ENCODE results near the gene ABCA8.
"Not testable (repeated sequence)": the region's sequence is repeated elsewhere in the genome, so short reads cannot be mapped to it uniquely, and the experiment has no call there.

The ABCA8 gene

DNA sequence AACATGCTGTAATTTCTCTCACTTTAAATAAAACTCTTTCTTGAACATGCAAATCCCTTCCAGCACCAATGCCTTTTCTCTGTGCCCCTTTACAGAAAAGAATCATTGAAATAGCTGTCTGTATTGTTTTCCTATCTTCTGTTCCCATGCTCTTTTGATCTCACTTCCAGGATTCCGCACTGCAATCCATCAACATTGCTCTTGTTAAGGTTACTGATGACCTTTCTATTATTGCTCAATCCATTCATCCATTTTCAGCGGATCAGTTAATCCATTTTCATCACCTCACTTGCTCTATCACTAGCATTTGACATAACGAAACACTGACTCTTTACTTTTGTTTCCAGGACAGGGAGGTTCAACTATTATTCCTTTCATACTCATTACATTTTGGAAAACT, 130.5 kb downstream of the ABCA8 start:
- TF ChIP-seq, protein P1, sequence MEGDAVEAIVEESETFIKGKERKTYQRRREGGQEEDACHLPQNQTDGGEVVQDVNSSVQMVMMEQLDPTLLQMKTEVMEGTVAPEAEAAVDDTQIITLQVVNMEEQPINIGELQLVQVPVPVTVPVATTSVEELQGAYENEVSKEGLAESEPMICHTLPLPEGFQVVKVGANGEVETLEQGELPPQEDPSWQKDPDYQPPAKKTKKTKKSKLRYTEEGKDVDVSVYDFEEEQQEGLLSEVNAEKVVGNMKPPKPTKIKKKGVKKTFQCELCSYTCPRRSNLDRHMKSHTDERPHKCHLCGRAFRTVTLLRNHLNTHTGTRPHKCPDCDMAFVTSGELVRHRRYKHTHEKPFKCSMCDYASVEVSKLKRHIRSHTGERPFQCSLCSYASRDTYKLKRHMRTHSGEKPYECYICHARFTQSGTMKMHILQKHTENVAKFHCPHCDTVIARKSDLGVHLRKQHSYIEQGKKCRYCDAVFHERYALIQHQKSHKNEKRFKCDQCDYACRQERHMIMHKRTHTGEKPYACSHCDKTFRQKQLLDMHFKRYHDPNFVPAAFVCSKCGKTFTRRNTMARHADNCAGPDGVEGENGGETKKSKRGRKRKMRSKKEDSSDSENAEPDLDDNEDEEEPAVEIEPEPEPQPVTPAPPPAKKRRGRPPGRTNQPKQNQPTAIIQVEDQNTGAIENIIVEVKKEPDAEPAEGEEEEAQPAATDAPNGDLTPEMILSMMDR (conservative IDR thresholded peaks at IDR 0.05; ENCODE audit: low read depth, low read length) = no peak
- no peak overlapping the region for H3K4me3 ChIP-seq (ENCODE audit: low read length)
- no peak for DNase-seq (ENCODE audit: low read depth)

DNA sequence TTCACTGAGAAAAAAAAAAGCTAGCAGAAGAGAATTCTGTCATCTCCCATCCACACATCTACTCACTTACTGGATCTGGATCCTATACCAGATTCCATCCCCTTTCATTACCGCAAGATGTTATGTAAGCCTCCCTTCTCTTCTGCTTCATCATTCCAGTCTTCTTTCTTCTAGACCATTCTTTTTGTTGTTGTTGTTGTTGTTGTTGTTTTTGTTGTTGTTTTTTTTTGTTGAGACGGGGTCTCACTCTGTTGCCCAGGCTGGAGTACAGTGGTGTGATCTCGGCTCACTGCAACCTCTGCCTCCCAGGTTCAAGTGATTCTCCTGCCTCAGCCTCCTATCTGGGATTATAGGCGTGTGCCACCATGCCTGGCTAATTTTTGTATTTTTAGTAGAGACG, 131.0 kb downstream of the ABCA8 start:
- DNase-seq (ENCODE audit: low read depth); H3K4me3 ChIP-seq (ENCODE audit: low read length): not testable (repeated sequence)

DNA sequence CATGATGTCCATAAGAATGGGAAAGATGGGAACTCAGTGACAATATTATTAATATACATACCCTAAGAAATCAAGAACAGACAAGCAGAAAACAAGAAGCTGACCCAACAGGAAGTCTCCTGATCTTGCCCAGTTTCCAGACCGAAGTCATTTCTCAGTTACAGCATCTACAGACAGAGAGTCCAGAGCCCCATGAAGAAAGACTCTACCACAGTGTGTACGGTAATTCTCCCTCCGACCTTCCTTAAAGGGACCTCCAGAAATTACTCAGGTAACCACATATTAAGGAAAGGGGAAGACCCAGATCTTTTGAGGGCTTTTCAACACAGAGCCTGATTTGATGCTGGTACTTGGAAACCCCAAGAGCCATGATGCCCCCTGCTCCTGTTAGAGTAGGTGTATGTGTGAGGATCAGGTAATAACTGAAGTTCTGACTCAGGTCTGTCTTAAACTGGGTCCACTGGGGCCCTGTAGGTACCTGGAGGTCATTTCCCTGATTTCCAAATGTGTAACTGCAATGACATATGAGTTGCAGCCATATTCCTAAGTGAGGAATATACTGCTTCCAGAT, 132.4 kb downstream of the ABCA8 start:
- no peak for DNase-seq (ENCODE audit: low read depth)
- no peak overlapping the region for H3K4me3 ChIP-seq (ENCODE audit: low read length)
- TF ChIP-seq, protein P1 (conservative IDR thresholded peaks at IDR 0.05; ENCODE audit: low read depth, low read length) = no peak

DNA sequence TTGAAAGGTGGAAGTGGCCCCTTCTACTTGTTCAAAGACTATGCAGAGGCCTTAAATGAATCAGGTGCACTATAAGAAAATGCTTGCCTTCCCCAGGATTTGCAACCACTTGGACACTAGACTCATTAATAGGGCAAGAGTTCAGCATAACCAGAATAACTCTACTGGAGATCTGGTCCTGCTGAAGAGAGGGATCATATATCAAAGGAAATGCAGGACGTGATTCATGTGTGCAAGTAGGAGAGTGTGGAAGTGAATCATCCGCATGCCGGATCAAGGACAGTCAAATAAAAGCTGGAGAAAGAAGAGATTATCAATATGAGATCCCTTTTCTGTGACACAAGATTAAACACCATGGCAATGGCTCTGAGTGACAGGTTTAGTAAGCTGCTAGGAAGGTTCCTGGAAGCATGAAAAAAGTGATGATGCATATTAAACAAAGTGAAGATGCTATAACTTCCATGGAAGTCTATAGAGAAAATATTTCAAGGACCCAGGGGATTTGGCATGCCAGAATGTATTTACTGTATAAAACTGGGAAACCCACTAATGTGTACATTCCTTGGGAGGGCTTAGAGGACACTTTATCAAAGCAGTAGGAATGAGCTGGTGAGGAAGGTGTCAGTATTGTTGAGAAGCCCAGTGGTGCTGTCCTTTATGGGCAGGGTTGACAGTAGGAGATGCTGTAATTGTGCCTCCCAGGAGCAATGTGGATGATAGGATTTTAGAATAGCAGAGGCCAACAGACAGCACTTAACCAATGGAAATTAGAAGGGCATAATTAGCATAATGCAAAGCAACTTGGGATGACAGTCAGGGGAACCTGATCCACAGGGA, 133.1 kb downstream of the ABCA8 start:
- TF ChIP-seq, protein P1 (conservative IDR thresholded peaks at IDR 0.05; ENCODE audit: low read depth, low read length) = no peak
- DNase-seq (ENCODE audit: low read depth) = peak; percentile 79
- H3K4me3 ChIP-seq (ENCODE audit: low read length) = no peak overlapping the region

DNA sequence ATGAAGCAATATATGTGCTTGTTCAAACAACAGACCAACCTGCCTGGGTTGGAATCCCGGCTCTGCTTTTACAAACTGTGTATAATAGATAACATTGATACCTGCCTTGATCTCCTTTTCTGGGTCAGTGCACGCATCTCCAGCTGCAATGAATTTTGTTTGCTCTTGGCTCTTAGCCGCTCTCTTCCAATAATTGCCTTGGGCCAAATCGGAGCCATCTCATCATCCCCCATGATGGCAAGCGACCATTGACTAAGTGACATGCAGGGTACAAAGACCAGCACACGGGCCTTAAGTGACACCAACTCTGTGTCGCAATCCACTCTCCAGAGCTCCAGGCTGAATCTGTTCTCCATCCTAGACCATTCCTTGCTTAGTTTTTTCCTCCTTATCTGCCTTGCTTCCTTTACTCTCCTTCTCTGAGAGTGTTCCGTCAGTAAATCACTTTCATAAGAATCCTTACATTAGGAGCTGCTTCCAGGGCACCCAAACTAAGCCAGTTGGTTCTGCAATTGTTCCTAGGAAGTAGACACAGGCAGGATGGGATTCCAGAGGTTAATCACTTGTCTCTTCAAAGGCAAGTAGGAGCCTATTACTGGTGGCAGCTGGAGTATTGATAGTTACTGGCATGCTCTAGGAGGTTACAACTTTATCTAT, 134.2 kb downstream of the ABCA8 start:
- DNase-seq (ENCODE audit: low read depth) = no peak
- no peak overlapping the region for H3K4me3 ChIP-seq (ENCODE audit: low read length)
- TF ChIP-seq, protein P1 (conservative IDR thresholded peaks at IDR 0.05; ENCODE audit: low read depth, low read length) = no peak

DNA sequence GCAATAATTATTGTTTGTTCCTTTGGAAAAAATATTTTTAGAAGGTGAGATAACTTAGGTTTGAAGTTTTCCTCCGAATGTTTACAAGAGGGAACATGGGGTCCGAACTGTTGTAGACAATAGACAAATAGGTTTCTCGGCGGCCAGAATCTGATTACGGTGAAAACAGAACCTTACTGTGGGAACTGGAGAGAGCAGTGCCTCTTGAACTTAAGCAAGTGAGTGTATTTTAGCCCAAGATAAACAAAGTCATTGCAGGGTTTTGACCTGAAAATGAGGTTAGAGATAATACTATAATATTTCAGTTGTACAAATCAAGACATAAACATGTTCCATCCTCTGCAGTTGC, 134.7 kb downstream of the ABCA8 start:
- TF ChIP-seq, protein P1 (conservative IDR thresholded peaks at IDR 0.05; ENCODE audit: low read depth, low read length) = no peak
- no peak for DNase-seq (ENCODE audit: low read depth)
- no peak overlapping the region for H3K4me3 ChIP-seq (ENCODE audit: low read length)

DNA sequence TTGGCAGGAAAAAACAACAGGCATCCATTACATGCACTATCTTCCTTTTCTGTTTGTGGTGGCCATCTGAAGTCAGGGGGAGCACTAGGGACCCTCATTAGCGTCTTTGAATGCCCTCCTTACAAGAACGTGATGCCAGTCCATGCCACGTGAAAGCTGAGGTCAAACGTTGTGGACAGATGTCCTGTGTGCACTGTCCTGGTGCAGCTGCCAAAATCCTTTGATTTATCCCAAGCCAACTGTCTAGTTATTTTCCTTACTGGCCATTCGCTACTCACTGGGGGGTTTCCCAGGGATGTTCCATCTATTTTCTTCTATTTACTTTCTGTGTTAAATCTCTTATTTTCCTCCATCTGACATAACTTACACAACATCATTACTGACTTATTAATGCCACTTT, 135.7 kb downstream of the ABCA8 start:
- TF ChIP-seq, protein P1 (conservative IDR thresholded peaks at IDR 0.05; ENCODE audit: low read depth, low read length) = no peak
- no peak overlapping the region for H3K4me3 ChIP-seq (ENCODE audit: low read length)
- DNase-seq (ENCODE audit: low read depth) = no peak
